Kidney (tissue), 14 donors: ENCODE measurements around the gene KRTAP2-3. TPM values are rescaled to one million over a fixed set of nuclear protein-coding genes. Genes with fewer than 3 reads are reported as not detected.
A peak's percentile ranks its signal among the peaks of the same experiment; 100 is the strongest.

Source experiments
- DNase-seq, 5 donors: peaks; one replicate each; pipeline ENCODE4 v3.0.0-alpha.2; 2013 to 2020
- FAIRE-seq: peaks from 2 replicates; lab custom pipeline; 2012; peaks lifted over from hg19 to GRCh38; lab: Jason Lieb, UNC
- H3K27ac ChIP-seq, 2 donors: one replicate each; pipeline ENCODE4 v1.7.0; 2013; ENCODE audit warnings: low read depth in 2 of 2, low read length in 2 of 2, inconsistent platforms in 1 of 2
- H3K27me3 ChIP-seq: one replicate; pipeline ENCODE4 v1.7.1; 2013; ENCODE audit warnings: low read length, inconsistent platforms; ENCODE audit not compliant: control insufficient read depth, insufficient read depth
- H3K36me3 ChIP-seq, 3 donors: one replicate each; pipeline versions ENCODE4 v1.7.0 to v1.7.1; 2013; ENCODE audit warnings: low read length in 3 of 3, control low read depth in 1 of 3, inconsistent platforms in 1 of 3; ENCODE audit not compliant: insufficient read depth in 3 of 3, control insufficient read depth in 2 of 3
- H3K4me1 ChIP-seq, 3 donors: one replicate each; pipeline versions ENCODE4 v1.7.0 to v1.7.1; 2013; ENCODE audit warnings: low read length in 3 of 3, inconsistent platforms in 1 of 3, low read depth in 1 of 3; ENCODE audit not compliant: control insufficient read depth in 2 of 3, insufficient read depth in 2 of 3
- H3K4me3 ChIP-seq, 3 donors: one replicate each; pipeline versions ENCODE4 v1.7.0 to v1.8.1; 2013; ENCODE audit warnings: low read length in 3 of 3, control low read depth in 1 of 3, inconsistent platforms in 1 of 3
- H3K9ac ChIP-seq, 3 donors: one replicate each; pipeline versions ENCODE4 v1.7.0 to v1.7.1; 2013; ENCODE audit warnings: low read length in 3 of 3, control low read depth in 1 of 3, inconsistent platforms in 1 of 3
- H3K9me3 ChIP-seq, 3 donors: one replicate each; pipeline versions ENCODE4 v1.7.0 to v1.7.1; 2013; ENCODE audit warnings: low read length in 3 of 3, control low read depth in 1 of 3, inconsistent platforms in 1 of 3; ENCODE audit not compliant: control insufficient read depth in 2 of 3, insufficient read depth in 1 of 3
- CTCF ChIP-seq: IDR thresholded peaks from 3 replicates; pipeline ENCODE4 v1.5.1; 2012; ENCODE audit warnings: mild to moderate bottlenecking, moderate library complexity, borderline replicate concordance; ENCODE audit not compliant: insufficient read depth; ENCODE audit errors: extremely low read depth
- intact Hi-C: fragments of 100-400 bp; cut with DNase I; formaldehyde crosslinking; loops from one replicate; pipeline ENCODE4 v1.11.1; 2022
- polyA plus RNA-seq: library from polyadenylated mRNA; stranded (reverse); fragments of 350-450 nt; fragmentation: Illumina TruSeq; extraction: RNeasy Lipid Tissue Mini Kit (QIAGEN cat#74804); gene quantifications from one replicate; pipeline ENCODE4 v1.2.3, GENCODE V29; 2014; ENCODE audit warnings: low read depth, low replicate concordance; ENCODE audit not compliant: insufficient read depth
- total RNA-seq: library from RNA; stranded (reverse); fragmentation: NEBNext Ultra II Directional; extraction: Animal tissue kit (Norgen Biotek cat#: 25700); gene quantifications from one replicate; pipeline ENCODE4 v1.2.1, GENCODE V29; 2021
- donor health status: control.
- donor health status: control.
- donor health status: control.
- donor health status: control.
- donor health status: control.
- donor health status: DM: yes; HTN: yes; CAD: no.
- donor health status: Normal renal cell carcinoma (clear cell type).

KRTAP2-3 gene
- total and polyA plus RNA-seq, 2 donors from 2014 or later, result 0.28 TPM; not detected in 1

GRCh38 chr17:41015454-41015853 is 44.5 kb downstream of the KRTAP2-3 start:
- Histone ChIP-seq H3K27me3 (no peaks in the 10 kb centered on the region), H3K4me3 (no peak overlapping the region), H3K9me3 (no peaks in the 10 kb centered on the region), H3K36me3 (no peaks in the 10 kb centered on the region), H3K27ac (no peak overlapping the region), H3K4me1 (no peaks in the 10 kb centered on the region), H3K9ac (no peak overlapping the region)
- FAIRE-seq (no peak), DNase-seq (peak in 1 of 5 donors; percentile 15)
- no peak for TF ChIP-seq CTCF
- intact Hi-C loops, result no loop called here

- Histone ChIP-seq H3K9ac (no peak overlapping the region), H3K36me3 (no peaks in the 10 kb centered on the region), H3K27me3 (no peaks in the 10 kb centered on the region), H3K4me1 (no peaks in the 10 kb centered on the region), H3K4me3 (no peak overlapping the region), H3K27ac (no peak overlapping the region), H3K9me3 (no peaks in the 10 kb centered on the region)
- DNase-seq (no peak), FAIRE-seq (no peak)
- no peak for TF ChIP-seq CTCF
- intact Hi-C loops, result no loop called here
Observed at GRCh38 chr17:41013606-41014005, 46.3 kb downstream of the KRTAP2-3 start.

GRCh38 chr17:41013181-41013580 is 46.7 kb downstream of the KRTAP2-3 start:
- no peak for FAIRE-seq
- Histone ChIP-seq H3K9me3 (no peaks in the 10 kb centered on the region), H3K4me1 (no peaks in the 10 kb centered on the region)

More at GRCh38 chr17:41013181-41013580, 46.7 kb downstream of the KRTAP2-3 start:
- TF ChIP-seq CTCF, result no peak
- H3K4me3 ChIP-seq, result no peak overlapping the region
- DNase-seq, result no peak
- intact Hi-C loops, result no loop called here
- H3K36me3 ChIP-seq, result no peaks in the 10 kb centered on the region
- H3K27me3 ChIP-seq, result no peaks in the 10 kb centered on the region
- no peak overlapping the region for H3K9ac ChIP-seq
- H3K27ac ChIP-seq, result no peak overlapping the region
